ENCODE results near the gene MRPS30. TPM values are rescaled to one million over a fixed set of nuclear protein-coding genes. Genes with fewer than 3 reads are reported as not detected.
"Not testable (repeated sequence)": the region's sequence is repeated elsewhere in the genome, so short reads cannot be mapped to it uniquely, and the experiment has no call there.

MRPS30 gene
- total RNA-seq, 1 experiment from 2014 or later, result 47.2 TPM

DNA sequence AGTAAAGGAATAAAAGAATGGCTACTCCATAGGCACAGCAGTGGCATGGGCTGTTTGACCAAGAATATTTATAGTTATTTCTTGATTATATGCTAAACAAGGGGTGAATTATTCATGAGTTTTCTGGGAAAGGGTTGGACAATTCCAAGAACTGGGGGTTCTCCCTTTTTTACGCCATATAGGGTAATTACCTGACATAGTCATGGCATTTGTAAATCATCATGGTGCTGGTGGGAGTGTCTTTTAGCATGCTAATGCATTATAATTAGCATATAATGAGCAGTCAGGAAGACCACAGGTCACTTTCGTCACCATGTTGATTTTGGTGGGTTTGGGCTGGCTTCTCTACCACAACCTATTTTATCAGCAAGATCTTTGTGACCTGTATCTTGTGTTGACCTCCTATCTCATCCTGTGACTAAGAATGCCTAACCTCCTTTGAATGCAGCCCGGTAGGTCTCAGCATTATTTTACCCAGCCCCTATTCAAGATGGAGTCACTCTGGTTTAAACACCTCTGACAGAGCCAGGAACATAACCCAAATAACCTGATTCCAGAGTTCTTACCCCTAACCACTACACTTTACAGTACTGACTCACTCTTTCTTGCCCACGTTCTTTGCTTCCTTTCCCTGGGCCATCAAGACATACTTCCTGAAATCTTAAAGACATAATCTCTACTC lies 25.0 kb upstream of the MRPS30 start:
- ChIA-PET CTCF (no interaction called here), POLR2A (no interaction called here)
- ATAC-seq, result no peak
- H3K4me1 ChIP-seq (ENCODE audit: control insufficient read depth, insufficient read depth, low read length), result no peaks in the 10 kb centered on the region
- H3K27me3 ChIP-seq (ENCODE audit: control insufficient read depth, insufficient read depth, low read length), result no peaks in the 10 kb centered on the region
- in situ Hi-C loops (cut with HindIII; ENCODE audit: low pct_unique_long_range_greater_than_20kb, low sequenced_read_pairs), result no loop called here
- no peak for TF ChIP-seq SIN3A (IDR thresholded peaks at IDR 0.05; ENCODE audit: borderline replicate concordance, insufficient read depth, low read depth, low read length)
- TF ChIP-seq TCF7L2 (IDR thresholded peaks at IDR 0.05; ENCODE audit: low read depth, low read length), result no peak
- TF ChIP-seq POLR2AphosphoS5 (IDR thresholded peaks at IDR 0.05; ENCODE audit: low read depth, low read length), result no peak
- H3K27ac ChIP-seq (ENCODE audit: low read length), result no peak overlapping the region
- 0 out of 2 replicates have a peak, but pooled peaks cover 4% of the 10 kb centered on the region for H3K9me3 ChIP-seq (ENCODE audit: control insufficient read depth, insufficient read depth, low read depth, low read length)
- no peak overlapping the region for H3K4me3 ChIP-seq (ENCODE audit: low read depth in 2 of 2, low read length in 2 of 2)
- no peak for DNase-seq (ENCODE audit: low read depth, low spot score)
- intact Hi-C loops (cut with micrococcal nuclease; ENCODE audit: unreplicated experiment), result no loop called here
- BruUV-seq (replicated peaks), result no TSS peak
- no peaks in the 10 kb centered on the region for H3K36me3 ChIP-seq (ENCODE audit: control insufficient read depth, insufficient read depth, low read length)

DNA sequence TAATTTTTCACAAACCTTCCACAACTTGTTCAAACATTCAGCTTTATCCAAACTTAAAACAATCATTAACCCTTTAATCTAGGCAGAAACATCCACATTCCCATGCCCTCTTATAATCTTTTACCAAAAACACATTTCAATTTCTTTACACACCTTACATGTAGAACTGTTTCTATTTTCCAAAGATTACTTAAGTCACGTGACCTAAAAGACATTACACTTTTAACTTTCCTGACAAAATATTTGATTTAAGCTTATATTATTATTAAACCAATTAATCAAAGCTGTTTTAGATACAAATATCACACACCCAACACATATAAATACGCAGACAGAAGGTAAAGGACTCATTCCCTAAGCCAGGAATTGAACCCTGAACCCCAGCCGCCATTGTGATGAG lies 21.0 kb upstream of the MRPS30 start:
- no peaks in the 10 kb centered on the region for H3K27me3 ChIP-seq (ENCODE audit: control insufficient read depth, insufficient read depth, low read length)
- intact Hi-C loops (cut with micrococcal nuclease; ENCODE audit: unreplicated experiment), result no loop called here
- no peak for ATAC-seq
- H3K9me3 ChIP-seq (ENCODE audit: control insufficient read depth, insufficient read depth, low read depth, low read length), result 0 out of 2 replicates have a peak, but pooled peaks cover 4% of the 10 kb centered on the region
- DNase-seq (ENCODE audit: low read depth, low spot score), result no peak
- no peak for TF ChIP-seq POLR2AphosphoS5 (IDR thresholded peaks at IDR 0.05; ENCODE audit: low read depth, low read length)
- TF ChIP-seq SIN3A (IDR thresholded peaks at IDR 0.05; ENCODE audit: borderline replicate concordance, insufficient read depth, low read depth, low read length), result no peak
- TF ChIP-seq, protein P1, sequence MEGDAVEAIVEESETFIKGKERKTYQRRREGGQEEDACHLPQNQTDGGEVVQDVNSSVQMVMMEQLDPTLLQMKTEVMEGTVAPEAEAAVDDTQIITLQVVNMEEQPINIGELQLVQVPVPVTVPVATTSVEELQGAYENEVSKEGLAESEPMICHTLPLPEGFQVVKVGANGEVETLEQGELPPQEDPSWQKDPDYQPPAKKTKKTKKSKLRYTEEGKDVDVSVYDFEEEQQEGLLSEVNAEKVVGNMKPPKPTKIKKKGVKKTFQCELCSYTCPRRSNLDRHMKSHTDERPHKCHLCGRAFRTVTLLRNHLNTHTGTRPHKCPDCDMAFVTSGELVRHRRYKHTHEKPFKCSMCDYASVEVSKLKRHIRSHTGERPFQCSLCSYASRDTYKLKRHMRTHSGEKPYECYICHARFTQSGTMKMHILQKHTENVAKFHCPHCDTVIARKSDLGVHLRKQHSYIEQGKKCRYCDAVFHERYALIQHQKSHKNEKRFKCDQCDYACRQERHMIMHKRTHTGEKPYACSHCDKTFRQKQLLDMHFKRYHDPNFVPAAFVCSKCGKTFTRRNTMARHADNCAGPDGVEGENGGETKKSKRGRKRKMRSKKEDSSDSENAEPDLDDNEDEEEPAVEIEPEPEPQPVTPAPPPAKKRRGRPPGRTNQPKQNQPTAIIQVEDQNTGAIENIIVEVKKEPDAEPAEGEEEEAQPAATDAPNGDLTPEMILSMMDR (IDR thresholded peaks at IDR 0.05), result no peak
- TF ChIP-seq, protein P2, sequence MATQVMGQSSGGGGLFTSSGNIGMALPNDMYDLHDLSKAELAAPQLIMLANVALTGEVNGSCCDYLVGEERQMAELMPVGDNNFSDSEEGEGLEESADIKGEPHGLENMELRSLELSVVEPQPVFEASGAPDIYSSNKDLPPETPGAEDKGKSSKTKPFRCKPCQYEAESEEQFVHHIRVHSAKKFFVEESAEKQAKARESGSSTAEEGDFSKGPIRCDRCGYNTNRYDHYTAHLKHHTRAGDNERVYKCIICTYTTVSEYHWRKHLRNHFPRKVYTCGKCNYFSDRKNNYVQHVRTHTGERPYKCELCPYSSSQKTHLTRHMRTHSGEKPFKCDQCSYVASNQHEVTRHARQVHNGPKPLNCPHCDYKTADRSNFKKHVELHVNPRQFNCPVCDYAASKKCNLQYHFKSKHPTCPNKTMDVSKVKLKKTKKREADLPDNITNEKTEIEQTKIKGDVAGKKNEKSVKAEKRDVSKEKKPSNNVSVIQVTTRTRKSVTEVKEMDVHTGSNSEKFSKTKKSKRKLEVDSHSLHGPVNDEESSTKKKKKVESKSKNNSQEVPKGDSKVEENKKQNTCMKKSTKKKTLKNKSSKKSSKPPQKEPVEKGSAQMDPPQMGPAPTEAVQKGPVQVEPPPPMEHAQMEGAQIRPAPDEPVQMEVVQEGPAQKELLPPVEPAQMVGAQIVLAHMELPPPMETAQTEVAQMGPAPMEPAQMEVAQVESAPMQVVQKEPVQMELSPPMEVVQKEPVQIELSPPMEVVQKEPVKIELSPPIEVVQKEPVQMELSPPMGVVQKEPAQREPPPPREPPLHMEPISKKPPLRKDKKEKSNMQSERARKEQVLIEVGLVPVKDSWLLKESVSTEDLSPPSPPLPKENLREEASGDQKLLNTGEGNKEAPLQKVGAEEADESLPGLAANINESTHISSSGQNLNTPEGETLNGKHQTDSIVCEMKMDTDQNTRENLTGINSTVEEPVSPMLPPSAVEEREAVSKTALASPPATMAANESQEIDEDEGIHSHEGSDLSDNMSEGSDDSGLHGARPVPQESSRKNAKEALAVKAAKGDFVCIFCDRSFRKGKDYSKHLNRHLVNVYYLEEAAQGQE (IDR thresholded peaks at IDR 0.05; ENCODE audit: insufficient read depth in 1 of 2, low read depth in 2 of 2, low read length in 1 of 2), result no peak
- TF ChIP-seq TCF7L2 (IDR thresholded peaks at IDR 0.05; ENCODE audit: low read depth, low read length), result no peak
- no peaks in the 10 kb centered on the region for H3K4me1 ChIP-seq (ENCODE audit: control insufficient read depth, insufficient read depth, low read length)
- ChIA-PET POLR2A (no interaction called here), CTCF (no interaction called here)
- in situ Hi-C loops (cut with HindIII; ENCODE audit: low pct_unique_long_range_greater_than_20kb, low sequenced_read_pairs), result no loop called here
- BruUV-seq (replicated peaks), result no TSS peak
- H3K27ac ChIP-seq (ENCODE audit: low read length), result no peak overlapping the region
- no peaks in the 10 kb centered on the region for H3K36me3 ChIP-seq (ENCODE audit: control insufficient read depth, insufficient read depth, low read length)
- no peak overlapping the region for H3K4me3 ChIP-seq (ENCODE audit: low read depth in 2 of 2, low read length in 2 of 2)

DNA sequence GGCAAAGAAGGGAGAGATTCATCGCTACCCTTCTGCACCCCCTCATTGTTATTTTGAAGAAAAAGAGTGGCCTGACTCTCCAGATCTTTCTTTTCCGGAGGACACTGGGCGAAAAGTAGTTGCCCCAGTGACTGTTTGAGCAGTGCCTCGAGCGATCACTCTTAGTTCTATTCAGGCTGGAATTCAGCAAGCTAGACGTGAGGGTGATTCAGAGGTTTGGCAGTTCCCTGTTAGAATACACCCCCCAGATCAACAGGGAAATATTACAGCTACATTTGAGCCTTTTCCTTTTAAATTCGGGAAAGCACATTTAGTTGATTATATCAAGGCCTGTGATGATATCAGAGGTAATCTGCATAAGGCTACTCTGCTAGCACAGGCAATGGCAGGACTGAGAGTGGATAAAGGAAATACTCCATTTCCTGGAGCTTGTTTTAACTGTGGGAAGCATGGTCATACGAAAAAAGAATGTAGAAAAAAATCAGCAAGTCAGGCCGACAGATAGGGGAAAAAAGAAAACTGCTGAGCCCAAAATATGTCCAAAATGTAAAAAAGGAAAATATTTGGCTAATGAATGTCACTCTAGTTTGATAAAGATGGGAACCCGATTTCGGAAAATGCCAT lies 19.3 kb upstream of the MRPS30 start:
- H3K9me3 ChIP-seq (ENCODE audit: control insufficient read depth, insufficient read depth, low read depth, low read length), result peaks cover 14% of the 10 kb centered on the region; the same call in 1 of the 2 replicates
- POLR2A ChIA-PET; CTCF ChIA-PET; H3K27ac ChIP-seq (ENCODE audit: low read length); H3K4me3 ChIP-seq (ENCODE audit: low read depth in 2 of 2, low read length in 2 of 2); H3K36me3 ChIP-seq (ENCODE audit: control insufficient read depth, insufficient read depth, low read length); in situ Hi-C loops (cut with HindIII; ENCODE audit: low pct_unique_long_range_greater_than_20kb, low sequenced_read_pairs); H3K27me3 ChIP-seq (ENCODE audit: control insufficient read depth, insufficient read depth, low read length); H3K4me1 ChIP-seq (ENCODE audit: control insufficient read depth, insufficient read depth, low read length); intact Hi-C loops (cut with micrococcal nuclease; ENCODE audit: unreplicated experiment); DNase-seq (ENCODE audit: low read depth, low spot score); BruUV-seq (replicated peaks); ATAC-seq: not testable (repeated sequence)

DNA sequence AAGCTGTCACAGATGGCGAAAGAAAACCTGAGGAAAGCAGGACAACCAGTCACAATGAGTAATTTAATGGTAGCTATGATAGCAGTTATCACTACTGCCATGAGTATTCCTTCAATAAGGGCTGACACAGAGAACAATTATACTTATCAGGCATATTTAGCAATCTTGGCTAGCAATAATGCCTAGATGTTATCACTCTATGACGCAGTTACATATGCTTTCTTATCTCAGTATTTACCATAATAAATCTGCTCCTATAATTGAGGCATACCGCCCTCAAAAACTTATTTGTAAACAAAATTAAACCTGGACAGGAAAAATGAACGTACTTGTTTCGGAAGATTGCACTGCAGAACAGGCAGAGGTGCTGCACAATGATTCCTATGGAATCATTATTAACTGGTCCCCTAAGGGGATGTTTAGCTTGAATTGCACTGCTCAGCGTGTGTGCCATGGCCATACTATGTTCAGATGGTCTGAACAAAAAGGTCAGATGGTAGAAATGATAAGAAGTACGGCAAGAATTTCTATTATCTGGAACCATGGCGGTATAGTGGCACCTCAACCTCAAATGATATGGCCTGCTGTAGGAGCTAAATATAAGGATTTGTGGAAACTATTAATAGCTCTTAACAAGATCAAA lies 16.6 kb upstream of the MRPS30 start:
- intact Hi-C loops (cut with micrococcal nuclease; ENCODE audit: unreplicated experiment); in situ Hi-C loops (cut with HindIII; ENCODE audit: low pct_unique_long_range_greater_than_20kb, low sequenced_read_pairs); H3K36me3 ChIP-seq (ENCODE audit: control insufficient read depth, insufficient read depth, low read length); DNase-seq (ENCODE audit: low read depth, low spot score); ATAC-seq; POLR2A ChIA-PET; CTCF ChIA-PET; H3K27ac ChIP-seq (ENCODE audit: low read length); BruUV-seq (replicated peaks); H3K4me1 ChIP-seq (ENCODE audit: control insufficient read depth, insufficient read depth, low read length); H3K4me3 ChIP-seq (ENCODE audit: low read depth in 2 of 2, low read length in 2 of 2); H3K27me3 ChIP-seq (ENCODE audit: control insufficient read depth, insufficient read depth, low read length): not testable (repeated sequence)
- H3K9me3 ChIP-seq (ENCODE audit: control insufficient read depth, insufficient read depth, low read depth, low read length), result peaks cover 15% of the 10 kb centered on the region; the same call in 1 of the 2 replicates
